Adipocyte (in vitro differentiated cells): Measurements from ENCODE around the gene CDH23.

Source experiments
- DNase-seq: peaks from one replicate; pipeline ENCODE4 v3.0.0-alpha.2; 2015; ENCODE audit warnings: low read depth
- H3K27me3 ChIP-seq: replicated peaks from 2 replicates; pipeline ENCODE4 v1.7.0; 2013; ENCODE audit warnings: mild to moderate bottlenecking, low read length, moderate library complexity; ENCODE audit not compliant: control insufficient read depth, insufficient read depth
- H3K36me3 ChIP-seq: 2 replicates; pipeline ENCODE4 v1.7.0; 2013; ENCODE audit warnings: low read length, mild to moderate bottlenecking, moderate library complexity; ENCODE audit not compliant: control insufficient read depth, insufficient read depth, severe bottlenecking
- H3K4me1 ChIP-seq: 2 replicates; pipeline ENCODE4 v1.7.0; 2013; ENCODE audit warnings: mild to moderate bottlenecking, low read length, moderate library complexity; ENCODE audit not compliant: control insufficient read depth, insufficient read depth
- H3K4me3 ChIP-seq: 2 replicates; pipeline ENCODE4 v1.7.0; 2013; ENCODE audit warnings: mild to moderate bottlenecking, low read length, moderate library complexity
- H3K9ac ChIP-seq: 2 replicates; pipeline ENCODE4 v1.7.0; 2013; ENCODE audit warnings: mild to moderate bottlenecking, low read length, moderate library complexity
- H3K9me3 ChIP-seq: 2 replicates; pipeline ENCODE4 v1.7.0; 2013; ENCODE audit warnings: mild to moderate bottlenecking, low read length, moderate library complexity; ENCODE audit not compliant: control insufficient read depth

CDH23 gene

DNA sequence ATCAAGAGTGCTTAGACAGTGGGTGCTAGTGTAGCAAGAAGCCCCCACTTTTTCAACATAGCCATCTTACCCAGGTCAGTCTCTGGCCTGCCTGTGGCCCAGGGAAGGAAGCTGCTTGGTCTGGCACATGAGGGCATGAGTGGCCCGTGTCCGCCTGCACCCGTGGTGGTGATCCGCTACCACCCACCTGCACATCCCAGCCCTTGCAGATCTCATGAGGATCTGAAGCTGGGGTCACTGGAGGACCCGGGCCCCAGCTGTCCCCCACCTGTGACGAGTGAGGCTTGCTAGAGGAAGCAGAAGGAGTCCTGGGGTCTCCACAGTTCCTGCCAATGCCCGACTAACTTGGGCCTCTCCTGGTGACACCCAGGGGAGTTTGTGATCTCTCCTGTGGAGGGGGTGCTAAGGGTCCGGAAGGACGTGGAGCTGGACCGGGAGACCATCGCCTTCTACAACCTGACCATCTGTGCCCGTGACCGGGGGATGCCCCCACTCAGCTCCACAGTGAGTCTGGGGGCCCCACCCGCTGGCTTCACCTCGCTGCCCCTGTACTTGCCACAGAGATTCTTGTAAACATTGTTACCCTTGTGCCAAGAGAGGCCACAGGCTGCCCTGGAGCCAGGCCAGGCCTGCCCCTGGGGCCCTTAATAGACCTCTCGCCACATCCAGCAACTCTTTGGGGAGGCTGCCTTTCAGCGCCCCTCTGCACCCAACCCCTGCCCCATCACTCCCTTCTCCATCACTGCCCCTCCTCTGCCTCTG lies 387.4 kb downstream of the CDH23 start:
- Histone ChIP-seq H3K4me3 (no peak overlapping the region), H3K36me3 (no peaks in the 10 kb centered on the region)
- no peak for DNase-seq

DNA sequence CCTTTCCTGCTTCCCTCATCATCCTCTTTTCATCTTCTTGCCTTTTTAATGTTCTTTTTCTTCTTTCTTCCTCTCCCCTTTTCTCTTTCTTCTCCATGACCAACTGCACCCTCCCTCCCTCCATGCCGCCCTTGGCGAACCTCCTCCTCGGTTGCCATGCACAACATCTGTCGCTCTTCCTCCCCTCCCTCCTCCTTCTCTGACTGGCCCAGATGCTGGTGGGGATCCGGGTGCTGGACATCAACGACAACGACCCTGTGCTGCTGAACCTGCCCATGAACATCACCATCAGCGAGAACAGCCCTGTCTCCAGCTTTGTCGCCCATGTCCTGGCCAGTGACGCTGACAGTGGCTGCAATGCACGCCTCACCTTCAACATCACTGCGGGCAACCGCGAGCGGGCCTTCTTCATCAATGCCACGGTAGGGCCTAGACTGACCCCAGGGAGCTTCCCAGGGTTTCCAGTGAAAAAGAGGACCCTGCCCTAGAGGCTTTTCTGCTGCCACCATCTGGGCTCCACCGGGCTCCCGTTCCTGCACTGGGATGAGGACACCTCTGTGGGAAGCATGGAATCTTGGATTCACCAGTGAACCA lies 388.1 kb downstream of the CDH23 start:
- Histone ChIP-seq H3K36me3 (no peaks in the 10 kb centered on the region), H3K4me1 (no peaks in the 10 kb centered on the region), H3K9me3 (no peaks in the 10 kb centered on the region), H3K9ac (no peak overlapping the region), H3K4me3 (no peak overlapping the region), H3K27me3 (peaks cover 51% of the 10 kb centered on the region)
- DNase-seq = no peak

More for the DNA sequence above, 387.4 kb downstream of the CDH23 start:
- Histone ChIP-seq H3K9me3 (no peaks in the 10 kb centered on the region), H3K4me1 (no peaks in the 10 kb centered on the region), H3K27me3 (peaks cover 47% of the 10 kb centered on the region), H3K9ac (no peak overlapping the region)

DNA sequence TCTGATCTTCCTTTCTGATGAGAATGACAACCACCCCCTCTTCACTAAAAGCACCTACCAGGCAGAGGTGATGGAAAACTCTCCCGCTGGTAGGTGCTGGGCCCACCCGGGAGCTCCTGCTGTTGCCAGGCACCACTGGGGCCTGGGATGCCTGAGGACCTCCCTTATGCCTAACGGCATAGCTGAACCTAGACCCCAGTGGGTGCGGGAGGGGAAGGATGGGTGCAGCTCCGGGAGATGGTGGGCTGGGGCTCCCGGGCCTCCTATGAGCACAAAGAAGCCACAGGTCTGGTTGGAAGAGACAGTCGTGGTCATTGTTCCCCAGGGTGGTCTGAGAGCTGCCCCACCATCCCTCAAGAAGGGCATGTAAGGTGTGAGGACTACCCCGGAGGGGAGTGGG lies 392.2 kb downstream of the CDH23 start:
- DNase-seq = no peak
- Histone ChIP-seq H3K4me1 (no peaks in the 10 kb centered on the region), H3K36me3 (no peaks in the 10 kb centered on the region), H3K9ac (no peak overlapping the region), H3K9me3 (no peaks in the 10 kb centered on the region), H3K4me3 (no peak overlapping the region), H3K27me3 (peaks cover 29% of the 10 kb centered on the region)

DNA sequence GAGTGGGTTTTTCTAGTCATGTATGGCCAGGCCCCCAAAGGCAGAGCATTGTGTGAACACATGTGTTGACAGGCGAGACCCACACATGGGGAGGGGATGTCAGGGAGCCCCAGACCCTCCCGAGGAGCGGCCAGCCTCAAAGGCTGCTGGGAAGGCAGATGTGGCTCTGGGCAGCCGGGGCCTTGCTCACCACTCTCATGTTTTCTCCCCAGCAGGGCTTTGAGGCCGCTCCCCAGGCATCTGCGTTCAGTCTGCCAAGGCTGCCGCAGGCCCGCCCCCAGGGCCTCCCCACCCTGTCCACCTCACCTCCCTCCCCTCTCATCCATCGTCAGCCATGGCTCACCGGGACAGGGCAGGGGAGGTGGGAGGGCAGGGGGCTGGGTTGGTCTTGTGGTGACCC lies 393.2 kb downstream of the CDH23 start:
- no peaks in the 10 kb centered on the region for H3K9me3 ChIP-seq
- H3K4me3 ChIP-seq = no peak overlapping the region
- no peaks in the 10 kb centered on the region for H3K36me3 ChIP-seq
- no peak overlapping the region for H3K9ac ChIP-seq
- H3K27me3 ChIP-seq = peaks cover 19% of the 10 kb centered on the region
- no peak for DNase-seq
- H3K4me1 ChIP-seq = no peaks in the 10 kb centered on the region

DNA sequence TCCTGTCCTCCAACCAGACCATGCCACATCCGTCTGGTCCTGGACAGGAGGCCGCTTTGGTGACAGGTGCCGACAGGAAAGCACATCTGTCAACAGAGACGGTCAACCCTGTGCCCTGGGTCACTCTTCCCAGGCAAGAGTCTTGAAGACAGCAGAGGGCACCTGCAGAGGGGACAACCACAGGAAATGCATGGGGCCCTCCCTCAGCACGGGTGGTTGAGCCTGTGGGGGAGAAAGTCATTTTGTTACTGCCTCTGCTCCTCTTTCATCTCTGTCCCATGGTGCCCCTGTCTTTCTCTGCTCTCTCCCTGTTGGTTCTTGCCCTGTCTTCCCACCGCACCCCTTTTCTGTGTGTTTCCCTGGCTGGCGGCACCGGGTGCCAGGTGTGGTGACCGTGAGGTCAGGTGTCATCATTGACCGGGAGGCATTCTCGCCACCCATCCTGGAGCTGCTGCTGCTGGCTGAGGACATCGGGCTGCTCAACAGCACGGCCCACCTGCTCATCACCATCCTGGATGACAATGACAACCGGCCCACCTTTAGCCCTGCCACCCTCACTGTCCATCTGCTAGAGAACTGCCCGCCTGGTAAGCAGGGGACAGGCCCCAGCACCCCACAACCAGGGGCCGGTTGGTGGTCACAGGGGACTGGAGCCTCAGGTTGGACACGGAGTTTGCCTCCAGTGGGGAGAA lies 394.2 kb downstream of the CDH23 start:
- H3K9ac ChIP-seq = no peak overlapping the region
- H3K9me3 ChIP-seq = no peaks in the 10 kb centered on the region
- H3K4me3 ChIP-seq = no peak overlapping the region
- H3K27me3 ChIP-seq = peaks cover 12% of the 10 kb centered on the region
- H3K4me1 ChIP-seq = no peaks in the 10 kb centered on the region
- no peaks in the 10 kb centered on the region for H3K36me3 ChIP-seq
- DNase-seq = no peak

DNA sequence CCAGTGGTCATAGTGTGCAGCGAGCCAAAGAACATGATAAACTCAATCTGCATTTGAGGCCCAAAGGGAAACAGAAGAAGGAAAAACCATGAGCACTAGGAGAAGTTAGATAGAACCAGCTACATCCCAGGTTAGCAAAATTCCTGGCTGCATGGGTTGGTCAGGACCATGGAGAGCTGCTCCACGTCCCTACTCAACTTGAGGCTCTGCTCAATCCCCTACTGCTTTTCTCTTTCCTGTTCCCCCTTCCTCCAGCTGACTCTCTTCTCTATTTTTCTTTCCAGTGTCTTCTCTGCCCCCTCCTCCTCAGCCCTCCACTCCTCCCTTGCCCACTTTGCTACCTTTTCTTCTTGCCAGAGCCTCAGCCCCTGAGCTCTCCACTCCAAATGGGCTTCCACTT lies 398.5 kb downstream of the CDH23 start:
- Histone ChIP-seq H3K27me3 (peaks cover 1% of the 10 kb centered on the region), H3K36me3 (no peaks in the 10 kb centered on the region), H3K9ac (no peak overlapping the region), H3K4me3 (no peak overlapping the region), H3K4me1 (no peaks in the 10 kb centered on the region), H3K9me3 (no peaks in the 10 kb centered on the region)
- DNase-seq = peak; percentile 55

DNA sequence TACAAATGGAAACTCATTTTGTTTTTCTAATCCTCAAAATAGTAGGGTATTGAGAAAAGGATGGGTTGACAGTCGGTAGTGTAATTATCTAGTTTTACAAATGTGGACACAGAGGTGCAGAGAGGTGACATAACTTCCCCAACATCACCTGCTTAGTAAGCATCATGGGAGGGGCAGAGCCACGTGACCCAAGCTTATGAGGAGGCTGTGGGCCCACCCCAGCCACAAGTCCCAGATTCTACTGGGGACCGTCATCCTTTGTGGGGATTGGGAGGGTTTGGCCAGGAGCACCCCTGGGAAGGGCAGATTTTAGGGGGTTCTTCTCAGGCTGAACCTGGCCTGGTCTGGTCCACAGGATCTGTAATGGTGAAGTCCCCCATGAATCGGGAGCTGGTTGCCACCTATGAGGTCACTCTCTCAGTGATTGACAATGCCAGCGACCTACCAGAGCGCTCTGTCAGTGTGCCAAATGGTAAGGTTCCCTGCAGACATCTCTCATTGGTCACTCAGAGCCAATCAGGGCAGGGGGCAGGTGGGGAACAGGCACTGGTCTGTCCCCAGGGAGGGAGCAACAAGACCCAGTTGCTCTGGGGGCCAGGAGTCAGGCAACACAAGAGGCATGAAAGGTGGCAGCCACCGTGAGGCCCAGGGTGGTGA lies 400.2 kb downstream of the CDH23 start:
- H3K36me3 ChIP-seq = no peaks in the 10 kb centered on the region
- peaks cover 4% of the 10 kb centered on the region for H3K27me3 ChIP-seq
- H3K9ac ChIP-seq = no peak overlapping the region
- no peaks in the 10 kb centered on the region for H3K9me3 ChIP-seq
- no peak for DNase-seq
- no peak overlapping the region for H3K4me3 ChIP-seq
- H3K4me1 ChIP-seq = no peaks in the 10 kb centered on the region

DNA sequence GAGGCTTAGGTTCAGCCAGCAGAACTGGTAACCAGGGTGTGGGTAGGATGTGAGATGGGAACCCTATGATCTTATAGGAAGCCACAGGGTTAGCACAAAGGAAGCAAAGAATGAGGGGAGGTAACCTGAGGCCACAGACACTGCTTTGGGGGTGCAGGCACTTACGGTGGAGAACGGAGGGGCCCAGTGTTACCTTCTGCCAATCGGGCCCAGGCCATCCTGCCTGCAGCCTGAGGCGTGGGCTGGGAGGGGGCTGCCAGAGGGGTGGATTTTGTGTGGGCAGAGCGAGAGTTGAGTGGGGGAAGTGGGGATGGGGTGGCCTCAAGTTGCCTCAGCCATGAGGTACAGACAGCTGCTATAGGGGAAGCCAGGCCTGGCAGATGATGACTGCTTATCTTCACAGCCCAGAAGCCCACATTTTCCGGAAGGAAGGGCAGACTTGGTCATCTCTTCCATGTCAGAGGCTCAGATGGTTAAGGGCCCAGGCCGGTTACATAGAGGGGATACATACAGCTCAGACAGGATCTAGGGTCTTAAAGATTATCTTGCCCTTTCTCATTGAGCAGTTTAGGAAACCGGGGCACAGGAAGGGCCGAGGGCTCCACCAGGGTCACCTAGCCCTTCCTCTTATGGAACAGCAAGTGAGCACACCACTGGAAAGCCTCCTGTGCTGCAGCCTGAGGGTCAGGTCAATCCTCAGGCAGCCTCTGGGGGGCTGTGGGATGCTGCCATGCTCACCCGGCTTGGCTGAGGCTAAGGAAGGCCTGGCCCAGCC lies 401.0 kb downstream of the CDH23 start:
- H3K36me3 ChIP-seq = no peaks in the 10 kb centered on the region
- H3K27me3 ChIP-seq = peaks cover 4% of the 10 kb centered on the region
- no peak for DNase-seq
- H3K4me3 ChIP-seq = no peak overlapping the region
- no peak overlapping the region for H3K9ac ChIP-seq
- no peaks in the 10 kb centered on the region for H3K4me1 ChIP-seq
- H3K9me3 ChIP-seq = no peaks in the 10 kb centered on the region

DNA sequence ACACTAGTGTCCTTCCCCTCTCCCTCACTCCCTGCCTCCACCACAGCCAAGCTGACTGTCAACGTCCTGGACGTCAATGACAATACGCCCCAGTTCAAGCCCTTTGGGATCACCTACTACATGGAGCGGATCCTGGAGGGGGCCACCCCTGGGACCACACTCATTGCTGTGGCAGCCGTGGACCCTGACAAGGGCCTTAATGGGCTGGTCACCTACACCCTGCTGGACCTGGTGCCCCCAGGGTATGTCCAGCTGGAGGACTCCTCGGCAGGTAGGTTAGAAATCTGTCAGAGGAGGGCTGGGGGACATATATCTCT lies 401.5 kb downstream of the CDH23 start:
- Histone ChIP-seq H3K9me3 (no peaks in the 10 kb centered on the region), H3K4me3 (no peak overlapping the region), H3K9ac (no peak overlapping the region), H3K4me1 (no peaks in the 10 kb centered on the region), H3K36me3 (no peaks in the 10 kb centered on the region), H3K27me3 (peaks cover 4% of the 10 kb centered on the region)
- no peak for DNase-seq

DNA sequence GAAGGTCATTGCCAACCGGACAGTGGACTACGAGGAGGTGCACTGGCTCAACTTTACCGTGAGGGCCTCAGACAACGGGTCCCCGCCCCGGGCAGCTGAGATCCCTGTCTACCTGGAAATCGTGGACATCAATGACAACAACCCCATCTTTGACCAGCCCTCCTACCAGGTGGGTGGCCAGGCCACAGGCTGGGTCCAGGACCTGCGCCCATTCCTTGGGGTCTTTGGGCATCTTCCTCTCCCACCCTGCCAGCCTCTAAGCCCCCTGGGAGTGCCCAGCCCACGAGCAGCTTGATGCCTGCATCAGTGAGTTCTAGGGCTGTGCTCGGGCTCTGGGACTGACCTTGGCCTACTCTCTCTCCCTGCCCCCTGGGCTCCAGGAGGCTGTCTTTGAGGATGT lies 402.4 kb downstream of the CDH23 start:
- Histone ChIP-seq H3K27me3 (peaks cover 4% of the 10 kb centered on the region), H3K4me1 (no peaks in the 10 kb centered on the region), H3K36me3 (no peaks in the 10 kb centered on the region), H3K9me3 (no peaks in the 10 kb centered on the region), H3K4me3 (no peak overlapping the region), H3K9ac (no peak overlapping the region)
- no peak for DNase-seq
